GM12878 (cell line): ENCODE data around the gene EFNA4. TPM values are rescaled to one million over a fixed set of nuclear protein-coding genes. Genes with fewer than 3 reads are reported as not detected.

ENCODE experiments used
- BHLHE40 ChIP-seq, 2 experiments: fragments of 450-650 bp in 1 of 2; IDR thresholded peaks; 2 replicates each; pipeline ENCODE4 v1.6.1; 2011 to 2017; ENCODE audit warnings: low read depth in 2 of 2, borderline replicate concordance in 1 of 2, improper control_type of control experiment in 1 of 2, low read length in 1 of 2, mild to moderate bottlenecking in 1 of 2
- KLF5 ChIP-seq: fragments of 450-650 bp; IDR thresholded peaks from 2 replicates; pipeline ENCODE4 v1.6.1; 2014; ENCODE audit warnings: mild to moderate bottlenecking; ENCODE audit not compliant: partially characterized antibody
- MYC ChIP-seq: IDR thresholded peaks from 2 replicates; pipeline ENCODE4 v1.6.1; 2011; ENCODE audit warnings: mild to moderate bottlenecking, low read length, moderate library complexity, inconsistent platforms; ENCODE audit not compliant: insufficient read depth, insufficient replicate concordance, insufficient read length, severe bottlenecking
- NBN ChIP-seq: fragments of 450-650 bp; IDR thresholded peaks from 2 replicates; pipeline ENCODE4 v1.6.1; 2016
- SMAD1 ChIP-seq: fragments of 450-650 bp; IDR thresholded peaks from 2 replicates; pipeline ENCODE4 v1.6.1; 2018; ENCODE audit warnings: mild to moderate bottlenecking, low read depth; ENCODE audit not compliant: partially characterized antibody
- STAT1 ChIP-seq: fragments of 450-650 bp; conservative IDR thresholded peaks from 2 replicates; pipeline ENCODE4 v1.6.1; 2014; ENCODE audit warnings: antibody characterized with exemption, mild to moderate bottlenecking
- TAF1 ChIP-seq: IDR thresholded peaks from 2 replicates; pipeline ENCODE4 v1.6.1; 2011; ENCODE audit warnings: mild to moderate bottlenecking, low read depth, low read length, borderline replicate concordance
- polyA plus RNA-seq, 11 experiments: library from polyadenylated mRNA; depleted of rRNA in 4 of 11; unstranded in 6 of 11; stranded (reverse) in 5 of 11; fragments of >200 nt; fragmentation: Nextera tagmentation in 4 of 11; fragmentation: Illumina TruSeq in 1 of 11; extraction: Ambion mirVana in 4 of 11; extraction: Trizol in 1 of 11; gene quantifications; 1 replicate in 1 of 11; 2 replicates in 10 of 11; pipeline versions ENCODE4 v1.2.1 to v1.2.3, GENCODE V29; 2011 to 2016; ENCODE audit warnings: inconsistent platforms in 2 of 11, missing spikeins in 2 of 11, low read depth in 1 of 11
- total RNA-seq, 4 experiments: library from RNA; depleted of rRNA in 3 of 4; stranded (reverse); fragments of >200 nt in 3 of 4; fragmentation: Illumina TruSeq in 1 of 4; extraction: Trizol in 1 of 4; gene quantifications; 2 replicates each; pipeline versions ENCODE4 v1.2.1 to v1.2.3, GENCODE V29; 2013 to 2021
- TF ChIP-seq, protein P1 (sequence below): IDR thresholded peaks from 2 replicates; pipeline ENCODE4 v1.6.1; 2012; ENCODE audit warnings: low read length, inconsistent platforms
- TF ChIP-seq, protein P2 (sequence below): fragments of 450-650 bp; IDR thresholded peaks from 2 replicates; pipeline ENCODE4 v1.6.1; 2017; ENCODE audit warnings: borderline replicate concordance
- TF ChIP-seq, protein P3 (sequence below): fragments of 450-650 bp; IDR thresholded peaks from 2 replicates; pipeline ENCODE4 v1.6.1; 2018; ENCODE audit warnings: mild to moderate bottlenecking, low read depth, moderate library complexity; ENCODE audit not compliant: partially characterized antibody
- TF ChIP-seq, protein P4 (sequence below): fragments of 450-650 bp; IDR thresholded peaks from 2 replicates; pipeline ENCODE4 v1.6.1; 2017; ENCODE audit warnings: mild to moderate bottlenecking, moderate library complexity
- TF ChIP-seq, protein P5 (sequence below): IDR thresholded peaks from 2 replicates; pipeline ENCODE4 v1.6.1; 2011; ENCODE audit warnings: low read depth, low read length, improper control_type of control experiment, borderline replicate concordance
- TF ChIP-seq, protein P6 (sequence below): fragments of 450-650 bp; IDR thresholded peaks from 2 replicates; pipeline ENCODE4 v1.6.1; 2017; ENCODE audit warnings: antibody characterized with exemption, mild to moderate bottlenecking, moderate library complexity

The EFNA4 gene
- total and polyA plus RNA-seq, 10 of the 15 experiments (the other 5 are each of a cell fraction or from before 2014, with no cell fraction given) = 0.52 to 14.1 (median 4.8) TPM

DNA sequence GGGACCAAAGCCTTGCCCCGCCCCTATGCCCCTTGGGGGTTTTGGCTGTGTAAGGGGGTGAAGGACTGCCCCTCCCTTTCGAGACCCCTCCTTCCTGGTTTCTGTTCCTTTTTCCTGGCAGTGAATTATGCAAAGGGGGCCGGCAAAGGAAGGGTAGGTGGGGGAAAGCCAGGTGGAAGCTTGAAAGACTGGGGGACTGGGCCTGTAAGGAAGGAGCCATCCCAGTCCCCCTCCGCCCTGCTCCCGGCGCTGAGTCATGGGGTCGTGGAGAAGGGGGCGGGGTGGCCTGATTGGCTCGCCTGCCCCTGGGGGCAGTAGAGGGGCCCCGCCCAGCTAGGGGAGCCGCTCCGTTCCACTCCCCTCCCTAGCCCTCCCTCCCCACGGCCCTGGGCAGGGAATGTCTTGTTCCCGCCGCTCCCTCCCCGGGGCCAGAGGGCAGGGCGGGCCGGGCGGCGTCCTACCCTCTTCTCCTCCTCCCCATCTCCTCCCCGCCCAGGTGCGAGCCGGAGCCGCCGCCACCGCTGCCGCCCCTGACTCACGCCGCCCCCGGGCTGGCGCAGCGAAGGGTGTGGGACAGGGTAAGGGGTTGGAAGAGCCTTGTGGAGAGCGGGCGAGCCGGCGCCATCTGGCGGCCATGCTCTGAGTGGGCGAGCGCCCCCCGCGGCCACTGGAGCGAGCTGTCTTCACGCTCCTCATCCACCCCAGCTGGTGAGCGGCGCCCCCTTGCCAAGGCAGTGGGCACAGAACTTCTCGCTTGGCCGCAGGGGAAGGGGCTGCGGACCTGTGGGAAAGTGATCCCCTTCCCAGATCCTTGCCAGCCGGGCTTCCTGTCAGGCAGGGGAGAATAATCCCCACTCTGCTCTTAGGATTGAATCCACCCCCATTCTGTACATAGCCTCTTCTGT is 46.2 kb upstream of the EFNA4 start (continued):
- TF ChIP-seq, protein P1, sequence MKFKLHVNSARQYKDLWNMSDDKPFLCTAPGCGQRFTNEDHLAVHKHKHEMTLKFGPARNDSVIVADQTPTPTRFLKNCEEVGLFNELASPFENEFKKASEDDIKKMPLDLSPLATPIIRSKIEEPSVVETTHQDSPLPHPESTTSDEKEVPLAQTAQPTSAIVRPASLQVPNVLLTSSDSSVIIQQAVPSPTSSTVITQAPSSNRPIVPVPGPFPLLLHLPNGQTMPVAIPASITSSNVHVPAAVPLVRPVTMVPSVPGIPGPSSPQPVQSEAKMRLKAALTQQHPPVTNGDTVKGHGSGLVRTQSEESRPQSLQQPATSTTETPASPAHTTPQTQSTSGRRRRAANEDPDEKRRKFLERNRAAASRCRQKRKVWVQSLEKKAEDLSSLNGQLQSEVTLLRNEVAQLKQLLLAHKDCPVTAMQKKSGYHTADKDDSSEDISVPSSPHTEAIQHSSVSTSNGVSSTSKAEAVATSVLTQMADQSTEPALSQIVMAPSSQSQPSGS = no peak
- TF ChIP-seq, protein P2, sequence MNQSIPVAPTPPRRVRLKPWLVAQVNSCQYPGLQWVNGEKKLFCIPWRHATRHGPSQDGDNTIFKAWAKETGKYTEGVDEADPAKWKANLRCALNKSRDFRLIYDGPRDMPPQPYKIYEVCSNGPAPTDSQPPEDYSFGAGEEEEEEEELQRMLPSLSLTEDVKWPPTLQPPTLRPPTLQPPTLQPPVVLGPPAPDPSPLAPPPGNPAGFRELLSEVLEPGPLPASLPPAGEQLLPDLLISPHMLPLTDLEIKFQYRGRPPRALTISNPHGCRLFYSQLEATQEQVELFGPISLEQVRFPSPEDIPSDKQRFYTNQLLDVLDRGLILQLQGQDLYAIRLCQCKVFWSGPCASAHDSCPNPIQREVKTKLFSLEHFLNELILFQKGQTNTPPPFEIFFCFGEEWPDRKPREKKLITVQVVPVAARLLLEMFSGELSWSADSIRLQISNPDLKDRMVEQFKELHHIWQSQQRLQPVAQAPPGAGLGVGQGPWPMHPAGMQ = no peak
- TF ChIP-seq, protein P3, sequence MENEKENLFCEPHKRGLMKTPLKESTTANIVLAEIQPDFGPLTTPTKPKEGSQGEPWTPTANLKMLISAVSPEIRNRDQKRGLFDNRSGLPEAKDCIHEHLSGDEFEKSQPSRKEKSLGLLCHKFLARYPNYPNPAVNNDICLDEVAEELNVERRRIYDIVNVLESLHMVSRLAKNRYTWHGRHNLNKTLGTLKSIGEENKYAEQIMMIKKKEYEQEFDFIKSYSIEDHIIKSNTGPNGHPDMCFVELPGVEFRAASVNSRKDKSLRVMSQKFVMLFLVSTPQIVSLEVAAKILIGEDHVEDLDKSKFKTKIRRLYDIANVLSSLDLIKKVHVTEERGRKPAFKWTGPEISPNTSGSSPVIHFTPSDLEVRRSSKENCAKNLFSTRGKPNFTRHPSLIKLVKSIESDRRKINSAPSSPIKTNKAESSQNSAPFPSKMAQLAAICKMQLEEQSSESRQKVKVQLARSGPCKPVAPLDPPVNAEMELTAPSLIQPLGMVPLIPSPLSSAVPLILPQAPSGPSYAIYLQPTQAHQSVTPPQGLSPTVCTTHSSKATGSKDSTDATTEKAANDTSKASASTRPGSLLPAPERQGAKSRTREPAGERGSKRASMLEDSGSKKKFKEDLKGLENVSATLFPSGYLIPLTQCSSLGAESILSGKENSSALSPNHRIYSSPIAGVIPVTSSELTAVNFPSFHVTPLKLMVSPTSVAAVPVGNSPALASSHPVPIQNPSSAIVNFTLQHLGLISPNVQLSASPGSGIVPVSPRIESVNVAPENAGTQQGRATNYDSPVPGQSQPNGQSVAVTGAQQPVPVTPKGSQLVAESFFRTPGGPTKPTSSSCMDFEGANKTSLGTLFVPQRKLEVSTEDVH = no peak
- TF ChIP-seq STAT1 (peak; percentile 85; the same call in 1 of the 2 replicates), MYC (no peak), NBN (peak; percentile 86), BHLHE40 (IDR thresholded peaks at IDR 0.05; ENCODE audit: borderline replicate concordance in 1 of 2, low read depth in 2 of 2, low read length in 1 of 2) (peak; percentile 34 to 60; a peak in 3 of 4 replicates), SMAD1 (no peak), TAF1 (no peak), KLF5 (no peak)
- TF ChIP-seq, protein P4, sequence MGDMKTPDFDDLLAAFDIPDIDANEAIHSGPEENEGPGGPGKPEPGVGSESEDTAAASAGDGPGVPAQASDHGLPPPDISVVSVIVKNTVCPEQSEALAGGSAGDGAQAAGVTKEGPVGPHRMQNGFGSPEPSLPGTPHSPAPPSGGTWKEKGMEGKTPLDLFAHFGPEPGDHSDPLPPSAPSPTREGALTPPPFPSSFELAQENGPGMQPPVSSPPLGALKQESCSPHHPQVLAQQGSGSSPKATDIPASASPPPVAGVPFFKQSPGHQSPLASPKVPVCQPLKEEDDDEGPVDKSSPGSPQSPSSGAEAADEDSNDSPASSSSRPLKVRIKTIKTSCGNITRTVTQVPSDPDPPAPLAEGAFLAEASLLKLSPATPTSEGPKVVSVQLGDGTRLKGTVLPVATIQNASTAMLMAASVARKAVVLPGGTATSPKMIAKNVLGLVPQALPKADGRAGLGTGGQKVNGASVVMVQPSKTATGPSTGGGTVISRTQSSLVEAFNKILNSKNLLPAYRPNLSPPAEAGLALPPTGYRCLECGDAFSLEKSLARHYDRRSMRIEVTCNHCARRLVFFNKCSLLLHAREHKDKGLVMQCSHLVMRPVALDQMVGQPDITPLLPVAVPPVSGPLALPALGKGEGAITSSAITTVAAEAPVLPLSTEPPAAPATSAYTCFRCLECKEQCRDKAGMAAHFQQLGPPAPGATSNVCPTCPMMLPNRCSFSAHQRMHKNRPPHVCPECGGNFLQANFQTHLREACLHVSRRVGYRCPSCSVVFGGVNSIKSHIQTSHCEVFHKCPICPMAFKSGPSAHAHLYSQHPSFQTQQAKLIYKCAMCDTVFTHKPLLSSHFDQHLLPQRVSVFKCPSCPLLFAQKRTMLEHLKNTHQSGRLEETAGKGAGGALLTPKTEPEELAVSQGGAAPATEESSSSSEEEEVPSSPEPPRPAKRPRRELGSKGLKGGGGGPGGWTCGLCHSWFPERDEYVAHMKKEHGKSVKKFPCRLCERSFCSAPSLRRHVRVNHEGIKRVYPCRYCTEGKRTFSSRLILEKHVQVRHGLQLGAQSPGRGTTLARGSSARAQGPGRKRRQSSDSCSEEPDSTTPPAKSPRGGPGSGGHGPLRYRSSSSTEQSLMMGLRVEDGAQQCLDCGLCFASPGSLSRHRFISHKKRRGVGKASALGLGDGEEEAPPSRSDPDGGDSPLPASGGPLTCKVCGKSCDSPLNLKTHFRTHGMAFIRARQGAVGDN = no peak
- TF ChIP-seq, protein P5, sequence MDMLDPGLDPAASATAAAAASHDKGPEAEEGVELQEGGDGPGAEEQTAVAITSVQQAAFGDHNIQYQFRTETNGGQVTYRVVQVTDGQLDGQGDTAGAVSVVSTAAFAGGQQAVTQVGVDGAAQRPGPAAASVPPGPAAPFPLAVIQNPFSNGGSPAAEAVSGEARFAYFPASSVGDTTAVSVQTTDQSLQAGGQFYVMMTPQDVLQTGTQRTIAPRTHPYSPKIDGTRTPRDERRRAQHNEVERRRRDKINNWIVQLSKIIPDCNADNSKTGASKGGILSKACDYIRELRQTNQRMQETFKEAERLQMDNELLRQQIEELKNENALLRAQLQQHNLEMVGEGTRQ = no peak
- TF ChIP-seq, protein P6, sequence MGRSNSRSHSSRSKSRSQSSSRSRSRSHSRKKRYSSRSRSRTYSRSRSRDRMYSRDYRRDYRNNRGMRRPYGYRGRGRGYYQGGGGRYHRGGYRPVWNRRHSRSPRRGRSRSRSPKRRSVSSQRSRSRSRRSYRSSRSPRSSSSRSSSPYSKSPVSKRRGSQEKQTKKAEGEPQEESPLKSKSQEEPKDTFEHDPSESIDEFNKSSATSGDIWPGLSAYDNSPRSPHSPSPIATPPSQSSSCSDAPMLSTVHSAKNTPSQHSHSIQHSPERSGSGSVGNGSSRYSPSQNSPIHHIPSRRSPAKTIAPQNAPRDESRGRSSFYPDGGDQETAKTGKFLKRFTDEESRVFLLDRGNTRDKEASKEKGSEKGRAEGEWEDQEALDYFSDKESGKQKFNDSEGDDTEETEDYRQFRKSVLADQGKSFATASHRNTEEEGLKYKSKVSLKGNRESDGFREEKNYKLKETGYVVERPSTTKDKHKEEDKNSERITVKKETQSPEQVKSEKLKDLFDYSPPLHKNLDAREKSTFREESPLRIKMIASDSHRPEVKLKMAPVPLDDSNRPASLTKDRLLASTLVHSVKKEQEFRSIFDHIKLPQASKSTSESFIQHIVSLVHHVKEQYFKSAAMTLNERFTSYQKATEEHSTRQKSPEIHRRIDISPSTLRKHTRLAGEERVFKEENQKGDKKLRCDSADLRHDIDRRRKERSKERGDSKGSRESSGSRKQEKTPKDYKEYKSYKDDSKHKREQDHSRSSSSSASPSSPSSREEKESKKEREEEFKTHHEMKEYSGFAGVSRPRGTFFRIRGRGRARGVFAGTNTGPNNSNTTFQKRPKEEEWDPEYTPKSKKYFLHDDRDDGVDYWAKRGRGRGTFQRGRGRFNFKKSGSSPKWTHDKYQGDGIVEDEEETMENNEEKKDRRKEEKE = no peak
